Stimulated activated CD8-positive, alpha-beta memory T cell treated with anti-CD3 and anti-CD28 coated beads, Interleukin-15, amount 100 ng/mL, for 4 hours (primary cell): ENCODE measurements around the gene SGCD.

ENCODE experiments used
- DNase-seq, 2 donors: peaks; one replicate each; pipeline ENCODE4 v3.0.0-alpha.2; 2020; ENCODE audit warnings: low read depth in 2 of 2

SGCD gene

GRCh38 chr5:156778139-156778706, 451.3 kb downstream of the SGCD start:
- DNase-seq = no peak

- DNase-seq = no peak
These were observed 451.8 kb downstream of the SGCD start for GRCh38 chr5:156778752-156779151.

GRCh38 chr5:156779436-156779835, 452.5 kb downstream of the SGCD start:
- no peak for DNase-seq

- DNase-seq = no peak
These were observed 456.1 kb downstream of the SGCD start for GRCh38 chr5:156783092-156783491.

GRCh38 chr5:156794687-156795086, 467.7 kb downstream of the SGCD start:
- no peak for DNase-seq

DNA sequence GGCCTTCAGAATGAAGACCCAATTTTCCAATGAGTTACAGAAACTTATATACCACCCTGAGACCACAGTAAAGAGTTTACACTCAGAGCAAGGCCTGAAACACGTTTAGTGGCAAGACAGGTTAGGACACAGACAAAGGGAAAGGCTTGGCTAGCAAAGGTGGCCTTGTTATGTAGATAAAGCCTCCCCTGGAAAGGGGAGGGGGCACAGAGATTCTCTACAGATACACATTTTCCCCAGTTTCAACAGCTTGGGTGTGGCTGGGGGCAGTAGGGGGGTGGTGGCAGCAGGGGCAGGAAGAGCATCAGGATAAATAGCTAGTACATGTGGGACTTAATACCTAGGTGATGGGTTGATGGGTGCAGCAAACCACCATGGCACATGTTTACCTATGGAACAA, 471.2 kb downstream of the SGCD start:
- DNase-seq = no peak

DNA sequence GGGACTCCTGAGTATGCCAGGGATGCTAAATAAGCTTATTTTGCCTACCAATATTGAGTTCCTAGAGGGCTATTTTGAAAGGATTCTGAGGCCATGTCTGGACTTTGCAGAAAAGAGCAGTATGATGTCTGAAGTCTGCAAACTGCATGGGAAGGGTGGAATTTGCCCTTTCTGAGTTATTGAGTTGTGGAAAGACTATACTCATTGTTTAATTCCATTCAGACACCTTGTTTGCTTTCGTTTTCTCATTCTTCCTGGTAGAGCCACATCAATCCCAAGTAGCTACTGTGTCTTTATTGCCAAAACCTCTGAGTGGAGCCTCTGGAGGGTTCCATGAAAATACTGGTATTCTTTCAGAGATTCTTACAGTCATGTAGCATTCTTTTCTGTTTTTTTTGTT, 472.2 kb downstream of the SGCD start:
- no peak for DNase-seq

GRCh38 chr5:156800929-156801328, 474.0 kb downstream of the SGCD start:
- no peak for DNase-seq

GRCh38 chr5:156802501-156802900, 475.5 kb downstream of the SGCD start:
- no peak for DNase-seq

- DNase-seq = no peak
These were observed 476.4 kb downstream of the SGCD start for GRCh38 chr5:156803404-156803803.

DNA sequence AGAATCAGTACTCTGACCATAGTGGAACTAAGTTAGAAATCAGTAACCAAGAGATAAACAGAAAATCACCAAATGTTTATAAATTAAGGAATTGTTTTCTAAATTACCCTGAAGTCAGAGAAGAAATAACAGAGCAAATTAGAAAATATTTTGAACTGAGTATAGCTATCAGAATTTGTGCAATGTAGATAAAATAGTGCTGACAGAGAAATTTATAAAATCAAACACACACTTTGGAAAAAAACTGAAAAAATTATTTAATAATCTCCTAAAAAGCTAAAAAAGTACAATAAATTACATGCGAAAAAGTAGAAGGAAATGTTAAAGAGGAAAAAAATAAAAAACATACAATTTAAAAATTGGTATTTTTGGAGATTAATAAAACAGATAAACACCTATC, 486.0 kb downstream of the SGCD start:
- DNase-seq = no peak

DNA sequence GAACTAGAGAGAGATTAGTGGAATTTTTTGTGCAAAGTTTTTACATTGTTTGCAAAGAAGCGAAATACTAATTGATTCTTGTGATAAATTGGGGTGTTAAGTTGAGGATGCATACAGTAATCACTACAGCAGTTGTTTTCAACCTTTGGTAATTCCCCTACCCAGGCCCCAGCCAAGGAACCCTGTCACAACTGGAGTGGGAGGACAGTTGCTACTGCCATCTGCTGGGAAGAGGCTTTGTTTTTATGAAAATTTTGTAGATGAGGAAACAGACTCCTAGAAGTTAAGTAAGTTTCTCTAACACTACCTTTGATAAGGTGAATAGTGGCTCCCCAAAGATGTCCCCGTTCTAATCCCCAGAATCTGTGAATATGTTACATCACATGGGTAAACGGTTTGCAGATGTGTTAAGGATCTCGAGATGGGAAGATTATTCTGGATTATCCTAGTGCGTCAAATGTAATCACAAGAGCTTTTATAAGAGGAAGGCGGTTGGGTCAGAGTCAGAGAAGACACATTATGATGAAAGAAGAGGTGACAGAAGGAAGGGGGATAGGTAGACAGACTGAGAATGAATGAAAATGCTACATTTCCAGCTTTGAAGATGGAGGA, 489.1 kb downstream of the SGCD start:
- DNase-seq = no peak
